ENCODE results near the gene AKNA.
A peak's percentile ranks its signal among the peaks of the same experiment; 100 is the strongest.

Gene AKNA

GRCh38 chr9:114407889-114408288 lies 20.1 kb upstream of the AKNA start:
- H3K36me3 ChIP-seq: no peaks in the 10 kb centered on the region
- TF ChIP-seq Cebpa-rat (IDR thresholded peaks at IDR 0.05): no peak
- H3K4me1 ChIP-seq: peaks cover 18% of the 10 kb centered on the region
- no peaks in the 10 kb centered on the region for H4K20me1 ChIP-seq
- H3K4me2 ChIP-seq: no peak overlapping the region
- H3K9ac ChIP-seq: no peak overlapping the region
- H3K4me3 ChIP-seq: no peak overlapping the region
- H3K27me3 ChIP-seq: no peaks in the 10 kb centered on the region
- H3K27ac ChIP-seq: no peak overlapping the region
- no peaks in the 10 kb centered on the region for H3K9me3 ChIP-seq

DNA sequence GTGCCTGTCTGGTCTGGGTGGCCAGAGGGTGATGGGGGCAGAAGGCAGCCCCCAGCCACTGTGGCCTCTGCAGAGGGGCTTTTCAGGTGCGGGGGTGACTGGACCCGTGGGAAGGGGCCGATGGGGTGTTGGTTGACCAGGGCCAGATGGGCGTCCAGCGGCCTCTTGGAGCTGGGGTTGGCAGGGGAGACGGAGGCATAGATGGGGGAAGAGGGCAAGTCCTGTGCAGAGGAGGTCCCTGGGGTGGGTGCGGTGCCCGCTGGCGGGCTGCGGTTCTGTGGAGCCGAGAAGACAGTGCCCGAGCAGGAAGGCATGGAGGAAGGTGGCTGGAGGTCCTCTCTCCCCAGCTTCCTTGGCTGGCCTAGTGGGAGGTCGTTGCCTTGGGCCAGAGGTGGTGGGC lies 18.7 kb upstream of the AKNA start:
- peak overlapping the region; percentile 40; the same call in 1 of the 2 replicates for H3K9ac ChIP-seq
- no peak overlapping the region for H3K27ac ChIP-seq
- peaks cover 18% of the 10 kb centered on the region for H3K4me1 ChIP-seq
- peak overlapping the region; percentile 32 for H3K4me2 ChIP-seq
- no peak overlapping the region for H3K4me3 ChIP-seq
- H4K20me1 ChIP-seq: no peaks in the 10 kb centered on the region
- TF ChIP-seq Cebpa-rat (IDR thresholded peaks at IDR 0.05): no peak
- no peaks in the 10 kb centered on the region for H3K36me3 ChIP-seq
- H3K9me3 ChIP-seq: no peaks in the 10 kb centered on the region
- H3K27me3 ChIP-seq: no peaks in the 10 kb centered on the region

DNA sequence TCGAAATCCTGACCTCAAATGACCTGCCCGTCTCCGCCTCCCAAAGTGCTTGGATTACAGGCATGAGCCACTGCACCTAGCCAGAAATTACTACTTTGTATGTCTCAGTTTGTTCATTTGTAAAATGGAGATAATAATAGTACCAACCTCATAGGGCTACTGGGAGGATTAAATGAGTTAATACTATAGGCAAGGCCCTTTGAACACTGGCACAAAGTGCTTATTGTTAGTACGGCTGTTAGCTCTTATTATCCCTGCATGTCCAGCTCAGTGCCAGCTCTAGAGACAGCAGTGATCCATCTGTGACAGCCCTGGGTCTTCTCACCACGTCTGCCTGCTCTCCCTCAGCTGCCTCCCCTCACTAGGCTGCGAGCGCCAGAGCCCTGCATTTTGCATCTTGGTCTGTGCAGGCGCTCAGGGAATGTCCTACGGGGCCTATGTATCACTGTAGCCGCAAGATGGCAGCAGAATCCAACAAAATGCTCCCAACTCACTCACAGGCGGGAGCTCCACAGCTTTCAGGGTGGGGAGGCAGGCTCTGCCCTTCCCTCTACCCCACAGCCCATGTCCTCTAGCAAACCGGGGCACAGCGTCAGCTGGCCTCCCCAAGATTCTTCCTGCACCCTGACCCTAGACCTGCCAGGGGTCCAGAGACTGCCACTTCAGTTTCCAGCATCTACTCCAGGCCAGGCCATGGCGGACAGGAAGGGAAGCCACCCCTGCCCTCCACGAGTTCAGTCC lies 17.7 kb upstream of the AKNA start:
- Histone ChIP-seq H3K4me2 (peak overlapping the region; percentile 16; the same call in 1 of the 2 replicates), H3K27ac (0 out of 2 replicates have a peak overlapping the region, but pooled peaks have one; percentile 25), H3K4me3 (no peak overlapping the region), H3K9me3 (no peaks in the 10 kb centered on the region), H3K36me3 (no peaks in the 10 kb centered on the region), H3K27me3 (no peaks in the 10 kb centered on the region), H3K4me1 (peaks cover 18% of the 10 kb centered on the region), H3K9ac (no peak overlapping the region), H4K20me1 (no peaks in the 10 kb centered on the region)
- TF ChIP-seq Cebpa-rat (IDR thresholded peaks at IDR 0.05): no peak

DNA sequence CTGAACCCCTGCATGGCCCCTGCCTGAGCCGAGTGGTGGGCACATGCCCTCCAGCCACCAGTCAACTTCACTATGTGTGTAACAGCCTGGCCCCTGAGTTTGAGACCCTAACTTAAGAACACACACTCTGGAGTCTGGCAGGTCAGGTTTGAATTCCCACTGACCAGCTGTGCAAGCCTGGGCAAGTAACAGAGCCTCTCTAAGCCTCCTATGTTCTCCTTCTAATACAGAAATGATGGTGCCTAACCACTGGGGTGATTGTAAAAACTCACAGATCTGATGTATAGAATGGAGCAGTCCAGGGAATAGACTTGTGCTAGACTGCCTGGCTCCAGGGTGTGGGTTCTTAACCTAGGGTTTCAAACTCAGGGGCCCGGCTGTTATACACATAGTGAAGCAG lies 16.7 kb upstream of the AKNA start:
- Histone ChIP-seq H3K36me3 (no peaks in the 10 kb centered on the region), H3K4me2 (no peak overlapping the region), H3K4me3 (no peak overlapping the region), H3K9ac (no peak overlapping the region), H4K20me1 (no peaks in the 10 kb centered on the region), H3K9me3 (no peaks in the 10 kb centered on the region), H3K27me3 (no peaks in the 10 kb centered on the region), H3K27ac (no peak overlapping the region), H3K4me1 (peaks cover 17% of the 10 kb centered on the region)
- TF ChIP-seq Cebpa-rat (IDR thresholded peaks at IDR 0.05): no peak

DNA sequence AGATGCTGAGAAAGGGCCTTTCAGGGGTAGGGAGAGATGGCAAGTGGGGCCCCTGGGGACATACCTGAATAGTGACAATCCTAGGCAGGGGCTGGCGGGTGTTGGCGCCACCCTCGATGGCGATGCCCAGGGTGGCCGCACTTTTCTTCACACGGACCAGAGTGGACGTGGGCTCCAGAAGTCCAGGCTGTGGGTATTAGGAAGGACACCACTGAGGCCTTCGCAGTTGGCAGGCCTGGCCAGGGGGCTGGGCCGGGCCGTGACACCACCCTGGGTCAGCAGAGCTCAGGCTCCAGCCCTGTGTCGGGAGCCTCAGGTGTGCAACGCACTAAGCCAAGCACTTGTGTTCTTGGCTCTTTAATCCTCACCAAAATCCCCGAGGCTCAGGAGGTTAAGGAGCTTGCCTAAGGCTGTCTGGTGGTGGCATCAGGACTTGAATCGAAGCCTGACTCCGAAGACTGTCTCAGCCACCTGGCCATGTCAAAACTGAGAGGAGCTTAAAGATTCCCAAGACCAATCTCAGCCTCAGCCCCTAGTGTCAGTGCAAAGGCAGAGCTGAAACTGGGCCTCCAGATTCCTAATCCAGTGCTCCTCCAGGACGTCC lies 15.5 kb upstream of the AKNA start:
- peaks cover 16% of the 10 kb centered on the region for H3K4me1 ChIP-seq
- H3K9ac ChIP-seq: no peak overlapping the region
- no peaks in the 10 kb centered on the region for H4K20me1 ChIP-seq
- no peak overlapping the region for H3K27ac ChIP-seq
- no peak overlapping the region for H3K4me2 ChIP-seq
- no peak overlapping the region for H3K4me3 ChIP-seq
- no peaks in the 10 kb centered on the region for H3K36me3 ChIP-seq
- no peaks in the 10 kb centered on the region for H3K9me3 ChIP-seq
- H3K27me3 ChIP-seq: no peaks in the 10 kb centered on the region
- TF ChIP-seq Cebpa-rat (IDR thresholded peaks at IDR 0.05): no peak

DNA sequence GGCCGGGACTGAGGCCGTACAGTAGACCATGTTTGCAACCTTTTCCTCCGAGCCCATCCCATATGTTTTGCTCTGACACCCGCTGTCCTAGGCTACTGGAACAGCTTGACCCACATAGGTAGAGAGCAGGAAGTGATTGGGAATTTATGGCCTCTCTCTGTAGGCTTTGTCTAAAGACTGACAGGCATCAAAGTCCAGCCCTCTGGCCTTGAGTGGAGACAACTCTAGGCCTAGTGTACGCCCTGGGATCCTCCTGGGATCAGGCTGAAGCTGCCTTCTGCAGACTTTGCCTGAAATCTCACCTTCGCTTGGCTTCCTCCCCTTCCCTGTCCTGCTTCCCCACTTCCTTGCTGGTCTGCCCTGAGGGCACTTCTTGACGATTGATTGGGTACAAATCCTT lies 13.6 kb upstream of the AKNA start:
- Histone ChIP-seq H3K36me3 (peaks cover 6% of the 10 kb centered on the region; the same call in 1 of the 2 replicates), H3K9ac (no peak overlapping the region), H3K27me3 (no peaks in the 10 kb centered on the region), H3K27ac (no peak overlapping the region), H3K4me2 (no peak overlapping the region), H3K4me1 (peaks cover 20% of the 10 kb centered on the region), H4K20me1 (peaks cover 14% of the 10 kb centered on the region), H3K9me3 (no peaks in the 10 kb centered on the region), H3K4me3 (no peak overlapping the region)
- no peak for TF ChIP-seq Cebpa-rat (IDR thresholded peaks at IDR 0.05)

DNA sequence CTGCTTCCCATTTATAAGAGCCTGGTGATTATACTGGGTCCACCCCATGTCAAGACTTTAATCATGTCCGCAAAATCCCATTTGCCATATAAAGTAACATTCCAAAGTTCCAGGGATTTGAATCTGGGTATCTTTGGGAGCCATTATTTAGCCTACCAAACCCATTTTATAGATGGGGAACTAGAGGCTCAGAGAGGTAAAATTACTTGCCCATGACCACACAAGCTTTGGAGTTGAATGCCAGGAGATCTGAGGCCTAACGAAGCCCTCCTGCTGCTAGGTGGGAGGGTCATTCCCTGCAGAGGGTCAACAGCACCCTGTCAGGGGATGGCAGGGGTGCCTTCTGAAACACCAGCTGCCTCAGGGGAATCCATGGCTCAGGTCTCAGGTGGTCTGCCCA lies 13.0 kb upstream of the AKNA start:
- Histone ChIP-seq H3K4me3 (no peak overlapping the region), H4K20me1 (peaks cover 20% of the 10 kb centered on the region), H3K4me1 (peaks cover 24% of the 10 kb centered on the region), H3K27ac (no peak overlapping the region), H3K27me3 (no peaks in the 10 kb centered on the region), H3K9me3 (no peaks in the 10 kb centered on the region), H3K9ac (no peak overlapping the region), H3K4me2 (no peak overlapping the region), H3K36me3 (peaks cover 11% of the 10 kb centered on the region)
- TF ChIP-seq Cebpa-rat (IDR thresholded peaks at IDR 0.05): no peak

GRCh38 chr9:114400219-114400618 lies 12.4 kb upstream of the AKNA start:
- H4K20me1 ChIP-seq: peaks cover 25% of the 10 kb centered on the region
- H3K4me3 ChIP-seq: no peak overlapping the region
- H3K4me2 ChIP-seq: no peak overlapping the region
- H3K9me3 ChIP-seq: no peaks in the 10 kb centered on the region
- no peak for TF ChIP-seq Cebpa-rat (IDR thresholded peaks at IDR 0.05)
- H3K27me3 ChIP-seq: no peaks in the 10 kb centered on the region
- no peak overlapping the region for H3K9ac ChIP-seq
- peaks cover 17% of the 10 kb centered on the region for H3K36me3 ChIP-seq
- H3K4me1 ChIP-seq: peaks cover 30% of the 10 kb centered on the region
- H3K27ac ChIP-seq: no peak overlapping the region

DNA sequence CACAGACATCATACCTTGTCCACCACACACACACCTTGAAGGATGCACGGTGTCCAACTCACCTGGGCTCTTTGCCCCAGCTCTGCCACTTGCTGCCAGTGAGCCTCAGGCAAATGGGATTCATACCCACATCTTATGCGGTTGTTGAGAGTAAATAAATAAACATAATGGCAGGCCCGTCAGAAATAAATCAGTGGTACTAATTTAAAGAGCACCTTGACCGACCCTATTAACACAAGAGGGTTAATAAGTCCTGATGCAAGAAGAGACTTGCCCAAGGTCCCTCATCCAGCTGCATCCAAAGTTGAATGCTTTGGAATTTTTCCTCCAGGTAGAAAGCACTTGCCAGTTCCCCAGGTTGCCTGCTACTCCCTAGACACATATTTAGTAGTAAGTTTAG lies 11.6 kb upstream of the AKNA start:
- H3K27me3 ChIP-seq: no peaks in the 10 kb centered on the region
- H3K27ac ChIP-seq: no peak overlapping the region
- H3K9ac ChIP-seq: no peak overlapping the region
- H3K4me2 ChIP-seq: no peak overlapping the region
- no peaks in the 10 kb centered on the region for H3K9me3 ChIP-seq
- H4K20me1 ChIP-seq: peaks cover 33% of the 10 kb centered on the region
- no peak overlapping the region for H3K4me3 ChIP-seq
- TF ChIP-seq Cebpa-rat (IDR thresholded peaks at IDR 0.05): no peak
- peaks cover 38% of the 10 kb centered on the region for H3K4me1 ChIP-seq
- H3K36me3 ChIP-seq: peaks cover 17% of the 10 kb centered on the region

DNA sequence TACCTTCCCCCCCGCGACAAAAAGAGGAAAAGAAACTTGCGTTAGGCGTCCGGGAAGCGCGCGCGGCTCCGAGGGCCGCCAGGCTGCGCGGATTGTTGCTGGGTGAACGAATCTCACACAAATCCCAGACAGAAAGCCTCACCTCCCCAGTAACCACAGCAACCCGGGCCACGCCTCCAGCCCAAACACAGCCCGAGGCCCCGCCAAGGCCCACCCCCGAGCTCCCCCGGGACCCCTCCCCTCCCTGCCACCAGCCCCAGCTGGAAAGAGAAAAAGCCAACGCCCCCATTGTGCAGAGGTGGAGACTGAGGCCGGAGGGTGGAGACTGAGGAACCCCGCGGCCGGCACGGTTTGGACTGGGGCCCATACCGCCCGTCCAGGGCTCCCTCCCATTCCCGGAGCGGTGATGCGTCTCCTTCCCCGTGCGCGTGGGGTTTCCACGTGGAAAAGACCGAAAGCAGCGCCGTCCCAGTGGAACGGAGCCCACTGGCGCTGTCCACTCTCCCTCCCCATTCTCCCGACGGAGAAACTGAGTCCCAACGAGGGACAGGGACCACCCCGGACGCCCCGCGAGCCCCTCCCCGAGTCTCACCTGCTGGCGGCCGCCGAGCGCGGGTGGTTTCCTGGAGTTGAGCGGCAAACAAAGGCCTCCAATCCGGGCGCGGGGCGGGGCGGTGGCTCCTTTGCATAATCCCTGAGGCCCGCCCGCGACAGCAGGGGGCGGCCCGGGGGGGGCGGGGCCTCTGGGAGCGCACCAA lies 10.2 kb upstream of the AKNA start:
- Histone ChIP-seq H3K4me1 (peaks cover 51% of the 10 kb centered on the region), H3K27ac (peak overlapping the region; percentile 91)

More for the DNA sequence above, 10.2 kb upstream of the AKNA start:
- H4K20me1 ChIP-seq: peaks cover 36% of the 10 kb centered on the region
- H3K4me2 ChIP-seq: peak overlapping the region; percentile 72
- H3K36me3 ChIP-seq: peaks cover 17% of the 10 kb centered on the region
- H3K9me3 ChIP-seq: no peaks in the 10 kb centered on the region
- no peaks in the 10 kb centered on the region for H3K27me3 ChIP-seq
- TF ChIP-seq Cebpa-rat (IDR thresholded peaks at IDR 0.05): no peak
- H3K4me3 ChIP-seq: peak overlapping the region; percentile 84
- peak overlapping the region; percentile 84 for H3K9ac ChIP-seq

Data from BLaER1 (cell line).